Naive thymus-derived CD4-positive, alpha-beta T cell (primary cell): Measurements from ENCODE around the gene SLC2A13. TPM values are rescaled to one million over a fixed set of nuclear protein-coding genes. Genes with fewer than 3 reads are reported as not detected.

Experiments
- ATAC-seq: fragments of 150-1000 bp; cut with Tn5 transposase; 2 replicates; pipeline ENCODE4 v1.10.0; 2021; ENCODE audit warnings: mild to moderate bottlenecking, moderate library complexity
- CTCF ChIA-PET: fragments of 350-600 bp; sonication (Branson Sonifier 250); formaldehyde crosslinking; loops from one replicate; lab custom pipeline; 2021; ENCODE audit warnings: antibody characterized with exemption; lab: Charles Lee
- POLR2A ChIA-PET: fragments of 350-600 bp; sonication (Branson Sonifier 250); formaldehyde crosslinking; loops from one replicate; lab custom pipeline; 2021; ENCODE audit warnings: antibody characterized with exemption, inconsistent platforms; lab: Charles Lee
- DNase-seq, 9 donors: peaks; one replicate each; pipeline versions ENCODE4 v3.0.0 to v3.0.0-alpha.2; 2020 to 2022; ENCODE audit warnings: mixed read lengths in 1 of 9
- H3K27ac ChIP-seq: one replicate; pipeline ENCODE4 v1.7.0; 2013; ENCODE audit warnings: mild to moderate bottlenecking, low read depth, low read length, moderate library complexity
- H3K27me3 ChIP-seq, 2 donors: one replicate each; pipeline ENCODE4 v1.7.0; 2013; ENCODE audit warnings: low read length in 2 of 2, mild to moderate bottlenecking in 2 of 2, moderate library complexity in 2 of 2; ENCODE audit not compliant: control insufficient read depth in 2 of 2, insufficient read depth in 2 of 2
- H3K36me3 ChIP-seq, 3 experiments: 1 replicate in 2 of 3; 2 replicates in 1 of 3; pipeline ENCODE4 v1.7.0; 2013; ENCODE audit warnings: low read length in 3 of 3, mild to moderate bottlenecking in 3 of 3, moderate library complexity in 1 of 3; ENCODE audit not compliant: insufficient read depth in 3 of 3, control insufficient read depth in 2 of 3
- H3K4me1 ChIP-seq, 2 donors: one replicate each; pipeline ENCODE4 v1.7.0; 2013; ENCODE audit warnings: low read length in 2 of 2, mild to moderate bottlenecking in 2 of 2, moderate library complexity in 1 of 2; ENCODE audit not compliant: control insufficient read depth in 2 of 2, insufficient read depth in 2 of 2
- H3K4me3 ChIP-seq: 2 replicates; pipeline ENCODE4 v1.7.0; 2013; ENCODE audit warnings: mild to moderate bottlenecking, low read length
- H3K9me3 ChIP-seq, 3 experiments: 1 replicate in 2 of 3; 2 replicates in 1 of 3; pipeline ENCODE4 v1.7.0; 2013; ENCODE audit warnings: low read length in 3 of 3; ENCODE audit not compliant: control insufficient read depth in 2 of 3
- H3K27ac Mint-ChIP-seq, 9 donors: one replicate each; pipeline ENCODE4 v1.8.0; 2020 to 2022; ENCODE audit warnings: mixed read lengths in 9 of 9, mild to moderate bottlenecking in 8 of 9, moderate library complexity in 5 of 9, inconsistent platforms in 2 of 9
- H3K27me3 Mint-ChIP-seq, 5 donors: one replicate each; pipeline ENCODE4 v1.8.0; 2021 to 2022; ENCODE audit warnings: mixed read lengths in 5 of 5, mild to moderate bottlenecking in 1 of 5
- H3K36me3 Mint-ChIP-seq, 5 donors: one replicate each; pipeline ENCODE4 v1.8.0; 2020 to 2022; ENCODE audit warnings: mixed read lengths in 5 of 5, mild to moderate bottlenecking in 3 of 5, inconsistent platforms in 1 of 5
- H3K4me1 Mint-ChIP-seq, 7 donors: one replicate each; pipeline ENCODE4 v1.8.0; 2020 to 2022; ENCODE audit warnings: mixed read lengths in 7 of 7, mild to moderate bottlenecking in 3 of 7, inconsistent platforms in 1 of 7
- H3K4me3 Mint-ChIP-seq, 10 donors: one replicate each; pipeline ENCODE4 v1.8.0; 2020 to 2022; ENCODE audit warnings: mild to moderate bottlenecking in 10 of 10, mixed read lengths in 10 of 10, moderate library complexity in 6 of 10, inconsistent platforms in 2 of 10
- H3K9me3 Mint-ChIP-seq, 11 donors: one replicate each; pipeline ENCODE4 v1.8.0; 2020 to 2022; ENCODE audit warnings: mixed read lengths in 11 of 11, mild to moderate bottlenecking in 4 of 11, inconsistent platforms in 1 of 11, moderate library complexity in 1 of 11
- intact Hi-C, 2 donors: fragments of 100-400 bp; cut with micrococcal nuclease; formaldehyde crosslinking; loops; one replicate each; pipeline ENCODE4 v1.15.1; 2023
- polyA plus RNA-seq, 2 donors: library from polyadenylated mRNA; unstranded; fragments of 300-500 nt; fragmentation: Illumina TruSeq; gene quantifications; one replicate each; pipeline ENCODE4 v1.2.3, GENCODE V29; 2021
- total RNA-seq, 6 experiments: library from RNA in 5 of 6; stranded (reverse) in 5 of 6; gene quantifications; 1 replicate in 5 of 6; 2 replicates in 1 of 6; pipeline ENCODE4 v1.2.3 and lab custom pipeline; 2021 to 2026

The SLC2A13 gene
- total and polyA plus RNA-seq, 7 experiments from 2014 or later = 1.2 to 5.8 (median 4.4) TPM

GRCh38 chr12:39886106-39886505, 219.8 kb downstream of the SLC2A13 start:
- H3K27me3 ChIP-seq = no peaks in the 10 kb centered on the region
- H3K36me3 ChIP-seq = no peaks in the 10 kb centered on the region
- H3K4me1 ChIP-seq = no peaks in the 10 kb centered on the region
- intact Hi-C loops = no loop called here
- Mint-ChIP-seq H3K27me3 (peaks cover 0 to 2% (median 0%) of the 10 kb centered on the region in 5 donors), H3K27ac (no peak overlapping the region), H3K4me1 (no peaks in the 10 kb centered on the region), H3K9me3 (peaks cover 0 to 9% (median 0%) of the 10 kb centered on the region in 11 donors), H3K4me3 (no peak overlapping the region), H3K36me3 (no peaks in the 10 kb centered on the region)
- POLR2A ChIA-PET = no interaction called here
- CTCF ChIA-PET = no interaction called here
- no peak overlapping the region for H3K27ac ChIP-seq
- H3K9me3 ChIP-seq = no peaks in the 10 kb centered on the region
- DNase-seq (no peak), ATAC-seq (no peak)
- no peak overlapping the region for H3K4me3 ChIP-seq

GRCh38 chr12:39884616-39885125, 221.2 kb downstream of the SLC2A13 start:
- Mint-ChIP-seq H3K36me3 (peaks cover 0 to 4% (median 3%) of the 10 kb centered on the region in 5 donors), H3K9me3 (peaks cover 0 to 19% (median 3%) of the 10 kb centered on the region in 11 donors), H3K4me3 (no peak overlapping the region), H3K27me3 (no peaks in the 10 kb centered on the region), H3K27ac (no peak overlapping the region), H3K4me1 (no peaks in the 10 kb centered on the region)
- Histone ChIP-seq H3K4me3 (no peak overlapping the region), H3K27me3 (no peaks in the 10 kb centered on the region), H3K27ac (no peak overlapping the region), H3K9me3 (no peaks in the 10 kb centered on the region), H3K4me1 (no peaks in the 10 kb centered on the region), H3K36me3 (no peaks in the 10 kb centered on the region)
- intact Hi-C loops = no loop called here
- POLR2A ChIA-PET = no interaction called here
- ATAC-seq (no peak), DNase-seq (no peak)
- CTCF ChIA-PET = no interaction called here

GRCh38 chr12:39883411-39883810, 222.5 kb downstream of the SLC2A13 start:
- H3K27me3 ChIP-seq = no peaks in the 10 kb centered on the region
- H3K27ac ChIP-seq = no peak overlapping the region
- peaks cover 0 to 10% (median 0%) of the 10 kb centered on the region in 3 experiments for H3K9me3 ChIP-seq
- peaks cover 0 to 4% (median 3%) of the 10 kb centered on the region in 5 donors for H3K36me3 Mint-ChIP-seq
- POLR2A ChIA-PET = no interaction called here
- H3K27ac Mint-ChIP-seq = no peak overlapping the region
- H3K4me1 ChIP-seq = no peaks in the 10 kb centered on the region
- H3K4me3 Mint-ChIP-seq = no peak overlapping the region
- intact Hi-C loops = no loop called here
- H3K4me1 Mint-ChIP-seq = no peaks in the 10 kb centered on the region
- H3K9me3 Mint-ChIP-seq = peaks cover 0 to 30% (median 7%) of the 10 kb centered on the region in 11 donors
- no peak overlapping the region for H3K4me3 ChIP-seq
- CTCF ChIA-PET = no interaction called here
- DNase-seq (no peak), ATAC-seq (no peak)
- no peaks in the 10 kb centered on the region for H3K36me3 ChIP-seq
- H3K27me3 Mint-ChIP-seq = no peaks in the 10 kb centered on the region

GRCh38 chr12:39878753-39879152, 227.1 kb downstream of the SLC2A13 start:
- ATAC-seq (no peak), DNase-seq (no peak)
- H3K9me3 Mint-ChIP-seq = peaks cover 0 to 40% (median 14%) of the 10 kb centered on the region in 11 donors
- Histone ChIP-seq H3K36me3 (no peaks in the 10 kb centered on the region), H3K27me3 (no peaks in the 10 kb centered on the region), H3K9me3 (peaks cover 0 to 10% (median 0%) of the 10 kb centered on the region in 3 experiments), H3K4me1 (no peaks in the 10 kb centered on the region), H3K4me3 (no peak overlapping the region), H3K27ac (no peak overlapping the region)
- no peaks in the 10 kb centered on the region for H3K27me3 Mint-ChIP-seq
- no peak overlapping the region for H3K27ac Mint-ChIP-seq
- intact Hi-C loops = no loop called here
- H3K4me1 Mint-ChIP-seq = peaks cover 0 to 2% (median 0%) of the 10 kb centered on the region in 7 donors
- CTCF ChIA-PET = no interaction called here
- POLR2A ChIA-PET = no interaction called here
- no peak overlapping the region for H3K4me3 Mint-ChIP-seq
- peaks cover 0 to 9% (median 3%) of the 10 kb centered on the region in 5 donors for H3K36me3 Mint-ChIP-seq

GRCh38 chr12:39875721-39876120, 230.2 kb downstream of the SLC2A13 start:
- Mint-ChIP-seq H3K9me3 (peaks cover 0 to 29% (median 14%) of the 10 kb centered on the region in 11 donors), H3K4me3 (no peak overlapping the region), H3K27ac (no peak overlapping the region), H3K27me3 (no peaks in the 10 kb centered on the region), H3K4me1 (peaks cover 0 to 2% (median 0%) of the 10 kb centered on the region in 7 donors), H3K36me3 (peaks cover 0 to 9% (median 2%) of the 10 kb centered on the region in 5 donors)
- Histone ChIP-seq H3K4me3 (no peak overlapping the region), H3K27ac (no peak overlapping the region), H3K4me1 (no peaks in the 10 kb centered on the region), H3K36me3 (no peaks in the 10 kb centered on the region), H3K9me3 (peaks cover 0 to 10% (median 0%) of the 10 kb centered on the region in 3 experiments), H3K27me3 (no peaks in the 10 kb centered on the region)
- DNase-seq (no peak), ATAC-seq (no peak)
- POLR2A ChIA-PET = no interaction called here
- intact Hi-C loops = no loop called here
- CTCF ChIA-PET = no interaction called here

GRCh38 chr12:39874785-39875184, 231.1 kb downstream of the SLC2A13 start:
- Mint-ChIP-seq H3K9me3 (peaks cover 0 to 22% (median 11%) of the 10 kb centered on the region in 11 donors), H3K36me3 (peaks cover 0 to 5% (median 0%) of the 10 kb centered on the region in 5 donors), H3K4me1 (peaks cover 0 to 2% (median 0%) of the 10 kb centered on the region in 7 donors), H3K27me3 (no peaks in the 10 kb centered on the region), H3K27ac (no peak overlapping the region), H3K4me3 (no peak overlapping the region)
- Histone ChIP-seq H3K27me3 (no peaks in the 10 kb centered on the region), H3K27ac (no peak overlapping the region), H3K4me3 (no peak overlapping the region), H3K36me3 (no peaks in the 10 kb centered on the region), H3K4me1 (no peaks in the 10 kb centered on the region), H3K9me3 (peaks cover 0 to 10% (median 0%) of the 10 kb centered on the region in 3 experiments)
- intact Hi-C loops = no loop called here
- ATAC-seq = no peak
- no peak for DNase-seq
- ChIA-PET CTCF (no interaction called here), POLR2A (no interaction called here)

GRCh38 chr12:39873065-39873464, 232.8 kb downstream of the SLC2A13 start:
- Mint-ChIP-seq H3K27me3 (no peaks in the 10 kb centered on the region), H3K27ac (no peak overlapping the region), H3K4me1 (peaks cover 0 to 2% (median 0%) of the 10 kb centered on the region in 7 donors), H3K9me3 (peaks cover 0 to 8% (median 3%) of the 10 kb centered on the region in 11 donors), H3K4me3 (no peak overlapping the region), H3K36me3 (peaks cover 0 to 4% (median 2%) of the 10 kb centered on the region in 5 donors)
- H3K27me3 ChIP-seq = no peaks in the 10 kb centered on the region
- ChIA-PET POLR2A (no interaction called here), CTCF (no interaction called here)
- H3K27ac ChIP-seq = no peak overlapping the region
- ATAC-seq (no peak), DNase-seq (no peak)
- H3K36me3 ChIP-seq = no peaks in the 10 kb centered on the region
- intact Hi-C loops = no loop called here
- no peaks in the 10 kb centered on the region for H3K9me3 ChIP-seq
- H3K4me1 ChIP-seq = no peaks in the 10 kb centered on the region
- no peak overlapping the region for H3K4me3 ChIP-seq
